Loucy (cell line): ENCODE measurements around the gene RALGPS1.

ENCODE experiments used
- EZH2phosphoT487 ChIP-seq: fragments of 200-600 bp; IDR thresholded peaks from 2 replicates; pipeline ENCODE4 v1.6.1; 2018; ENCODE audit warnings: antibody characterized with exemption, mild to moderate bottlenecking, moderate library complexity, borderline replicate concordance
- TF ChIP-seq, protein P1 (sequence below): fragments of 200-600 bp; sonication (generic); conservative IDR thresholded peaks from 2 replicates; pipeline ENCODE4 v1.5.1; 2014; ENCODE audit warnings: mild to moderate bottlenecking, antibody characterized with exemption, low read length

DNA sequence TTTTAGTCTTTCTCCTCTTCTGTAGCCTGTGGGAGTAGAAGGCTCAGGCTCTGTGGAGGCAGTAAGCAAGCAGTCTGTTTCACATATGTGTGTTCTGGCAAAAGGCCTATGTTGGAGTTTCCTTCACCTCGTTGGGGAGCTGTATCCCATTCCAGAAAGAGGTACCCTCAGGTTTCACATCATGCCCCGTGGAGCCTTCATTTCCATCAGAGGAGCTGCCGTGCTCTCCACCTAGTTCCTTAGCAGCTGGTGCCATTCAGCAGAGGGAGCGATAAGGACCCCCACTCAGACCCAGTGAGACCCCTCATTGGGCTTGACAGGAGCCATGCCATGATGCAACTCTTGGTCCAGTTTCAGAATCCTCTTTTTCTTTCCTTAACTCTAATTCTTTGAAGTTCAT lies 258.5 kb downstream of the RALGPS1 start:
- TF ChIP-seq, protein P1, sequence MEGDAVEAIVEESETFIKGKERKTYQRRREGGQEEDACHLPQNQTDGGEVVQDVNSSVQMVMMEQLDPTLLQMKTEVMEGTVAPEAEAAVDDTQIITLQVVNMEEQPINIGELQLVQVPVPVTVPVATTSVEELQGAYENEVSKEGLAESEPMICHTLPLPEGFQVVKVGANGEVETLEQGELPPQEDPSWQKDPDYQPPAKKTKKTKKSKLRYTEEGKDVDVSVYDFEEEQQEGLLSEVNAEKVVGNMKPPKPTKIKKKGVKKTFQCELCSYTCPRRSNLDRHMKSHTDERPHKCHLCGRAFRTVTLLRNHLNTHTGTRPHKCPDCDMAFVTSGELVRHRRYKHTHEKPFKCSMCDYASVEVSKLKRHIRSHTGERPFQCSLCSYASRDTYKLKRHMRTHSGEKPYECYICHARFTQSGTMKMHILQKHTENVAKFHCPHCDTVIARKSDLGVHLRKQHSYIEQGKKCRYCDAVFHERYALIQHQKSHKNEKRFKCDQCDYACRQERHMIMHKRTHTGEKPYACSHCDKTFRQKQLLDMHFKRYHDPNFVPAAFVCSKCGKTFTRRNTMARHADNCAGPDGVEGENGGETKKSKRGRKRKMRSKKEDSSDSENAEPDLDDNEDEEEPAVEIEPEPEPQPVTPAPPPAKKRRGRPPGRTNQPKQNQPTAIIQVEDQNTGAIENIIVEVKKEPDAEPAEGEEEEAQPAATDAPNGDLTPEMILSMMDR: no peak
- TF ChIP-seq EZH2phosphoT487: no peak
